ENCODE measurements around the gene UBL3.
A peak's percentile ranks its signal among the peaks of the same experiment; 100 is the strongest.

Gene UBL3

GRCh38 chr13:29857085-29857484 is 6.7 kb upstream of the UBL3 start:
- no peak for DNase-seq

GRCh38 chr13:29856426-29856825 is 6.0 kb upstream of the UBL3 start:
- no peak for DNase-seq

- DNase-seq, result no peak
Measured at GRCh38 chr13:29855784-29856183, 5.4 kb upstream of the UBL3 start.

- DNase-seq, result no peak
Measured at GRCh38 chr13:29855009-29855408, 4.6 kb upstream of the UBL3 start.

- no peak for DNase-seq
Measured at GRCh38 chr13:29853131-29853530, 2.7 kb upstream of the UBL3 start.

- no peak for DNase-seq
Measured at GRCh38 chr13:29852472-29853054, 2.1 kb upstream of the UBL3 start.

DNA sequence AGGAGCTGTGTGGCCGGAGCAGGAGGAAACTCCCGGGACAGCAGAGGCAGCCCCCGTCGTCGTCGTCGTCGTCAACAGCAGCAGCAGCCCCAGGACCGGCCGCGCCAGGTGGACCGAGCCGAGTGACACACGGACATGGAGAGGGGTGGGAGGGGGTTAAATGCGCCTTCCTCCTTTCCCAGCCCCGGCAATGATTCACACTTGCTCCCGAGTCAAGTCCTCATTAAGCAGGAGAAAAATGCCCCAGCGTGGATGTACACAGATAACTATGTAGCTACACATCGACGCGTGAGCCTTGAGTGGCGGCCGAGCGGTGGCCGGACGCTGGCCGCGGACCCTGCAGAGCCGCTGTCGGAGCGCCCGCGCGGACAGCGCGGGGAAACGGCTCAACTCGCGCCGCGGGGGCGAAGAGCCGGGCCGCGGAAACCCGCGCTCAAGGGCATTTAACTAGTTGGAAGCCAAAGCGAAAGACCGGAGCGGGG is 645 bp downstream of the UBL3 start:
- peak in 46 of 58 donors; percentile 12 to 86 (median 58) for DNase-seq

DNA sequence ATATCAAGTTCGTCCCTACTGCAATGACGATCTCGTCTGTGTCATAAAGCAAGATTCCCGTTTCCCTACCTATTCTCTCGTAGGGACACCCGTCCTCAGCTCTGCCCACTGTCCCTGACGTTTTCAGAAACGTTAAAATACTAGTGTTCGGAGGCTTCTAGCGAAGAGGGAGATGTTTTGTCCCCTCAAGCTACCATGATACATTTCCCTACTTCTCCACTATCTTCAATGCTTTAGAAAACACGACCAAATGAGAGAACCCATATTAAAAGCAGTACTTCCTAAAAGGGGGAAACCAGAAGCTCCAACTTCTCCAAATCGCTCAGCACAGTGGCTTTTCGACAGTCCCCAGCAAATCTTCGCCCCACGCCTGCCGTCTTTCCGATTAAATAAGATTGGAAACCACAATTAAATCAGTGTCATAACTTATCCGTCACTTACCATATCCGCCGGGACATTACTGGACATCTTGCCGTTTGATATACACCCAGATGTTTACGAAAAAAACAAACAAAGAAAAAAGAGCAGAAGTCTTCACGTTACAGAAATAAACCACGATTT is 1.3 kb downstream of the UBL3 start:
- peak in 27 of 58 donors; percentile 3 to 56 (median 30) for DNase-seq

GRCh38 chr13:29847501-29847983 is 2.9 kb downstream of the UBL3 start:
- DNase-seq, result peak in 38 of 58 donors; percentile 2 to 57 (median 16)

GRCh38 chr13:29846475-29847256 is 3.8 kb downstream of the UBL3 start:
- no peak for DNase-seq

DNA sequence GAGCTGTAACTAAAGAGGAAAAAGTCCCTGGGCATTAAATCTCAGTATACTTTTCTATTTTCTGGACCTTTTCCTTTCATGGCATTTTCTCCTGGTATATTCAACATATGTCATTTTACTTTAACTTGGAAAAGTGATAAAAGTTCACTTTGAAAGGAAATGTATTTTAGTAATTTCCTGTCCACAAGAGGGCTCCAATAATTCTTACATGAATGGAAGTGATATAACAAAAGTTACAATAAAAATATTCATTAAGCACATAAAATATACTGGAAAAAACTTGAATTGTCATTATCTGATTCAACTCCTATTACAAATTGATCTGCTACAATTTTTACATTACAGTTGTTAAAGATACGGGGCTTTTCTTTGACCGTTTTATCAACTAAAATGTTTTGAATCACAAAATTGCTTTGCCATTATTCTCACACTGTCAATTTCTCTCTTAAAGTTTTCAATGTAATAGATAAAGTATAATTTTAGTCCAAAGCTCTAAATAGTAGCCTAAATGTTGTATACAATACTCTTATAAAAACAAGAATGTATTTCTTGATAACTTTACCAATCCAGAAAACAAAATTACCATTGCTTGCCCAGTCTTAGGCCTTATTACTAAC is 4.9 kb downstream of the UBL3 start:
- DNase-seq, result peak in 1 of 58 donors; percentile 20

GRCh38 chr13:29844441-29844840 is 6.0 kb downstream of the UBL3 start:
- DNase-seq, result no peak

- no peak for DNase-seq
Measured at GRCh38 chr13:29840585-29840984, 9.8 kb downstream of the UBL3 start.

DNA sequence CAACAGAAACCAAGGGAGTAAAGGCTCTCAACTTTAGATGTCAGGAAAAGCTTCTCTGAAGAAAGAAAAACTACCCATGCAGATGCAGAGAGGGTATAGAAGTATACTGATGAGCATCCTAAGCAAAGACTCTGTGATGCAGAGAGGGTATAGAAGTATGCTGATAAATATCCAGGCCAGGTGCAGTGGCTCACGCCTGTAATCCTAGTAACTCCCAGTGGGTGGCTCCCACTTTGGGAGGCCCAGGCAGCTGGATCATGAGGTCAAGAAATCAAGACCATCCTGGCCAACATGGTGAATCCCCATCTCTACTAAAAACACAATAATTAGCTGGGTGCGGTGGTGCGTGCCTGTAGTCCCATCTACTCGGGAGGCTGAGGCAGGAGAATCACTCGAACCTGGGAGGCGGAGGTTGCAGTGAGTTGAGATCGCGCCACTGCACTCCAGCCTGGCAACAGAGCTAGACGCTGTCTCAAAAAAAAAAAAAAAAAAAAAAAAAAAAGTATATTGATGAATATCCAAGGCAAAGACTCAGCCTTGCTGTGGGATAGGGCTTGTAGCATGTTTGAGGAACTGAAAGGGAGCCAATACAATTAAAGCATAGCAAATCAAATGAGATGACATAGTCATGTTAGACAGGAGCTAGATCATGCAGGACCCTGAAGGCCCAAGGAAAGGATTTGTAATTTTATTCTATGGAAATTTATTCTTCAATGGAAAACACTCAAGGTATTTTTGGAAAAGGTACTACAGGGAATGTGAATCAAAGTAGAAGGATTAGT is 14.9 kb downstream of the UBL3 start:
- no peak for DNase-seq

DNA sequence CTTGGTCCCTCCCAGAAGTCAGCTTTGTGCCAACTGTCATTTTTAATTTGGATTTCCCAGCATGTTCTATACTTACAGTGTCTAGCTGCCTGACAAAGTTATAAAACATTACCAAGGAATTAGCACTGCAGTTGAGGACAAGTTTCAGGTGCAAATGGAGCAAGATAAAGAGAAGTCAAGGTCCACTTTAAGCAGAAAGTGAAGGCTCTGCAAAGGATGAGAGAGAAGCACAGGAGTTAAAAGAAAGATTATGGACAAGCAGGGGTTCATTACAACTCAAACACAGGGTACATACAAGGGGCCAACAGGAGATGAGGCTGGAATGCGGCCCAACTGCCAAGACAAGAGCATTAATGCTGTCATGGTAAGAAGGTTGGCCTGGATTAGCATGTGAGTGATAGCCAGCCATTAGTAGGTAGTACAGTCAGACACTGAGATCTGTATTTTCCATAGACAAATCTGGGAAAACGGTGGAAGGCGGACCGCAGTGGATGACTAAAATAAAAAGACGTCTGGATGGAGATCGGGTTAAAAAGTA is 17.6 kb downstream of the UBL3 start:
- DNase-seq, result no peak

DNA sequence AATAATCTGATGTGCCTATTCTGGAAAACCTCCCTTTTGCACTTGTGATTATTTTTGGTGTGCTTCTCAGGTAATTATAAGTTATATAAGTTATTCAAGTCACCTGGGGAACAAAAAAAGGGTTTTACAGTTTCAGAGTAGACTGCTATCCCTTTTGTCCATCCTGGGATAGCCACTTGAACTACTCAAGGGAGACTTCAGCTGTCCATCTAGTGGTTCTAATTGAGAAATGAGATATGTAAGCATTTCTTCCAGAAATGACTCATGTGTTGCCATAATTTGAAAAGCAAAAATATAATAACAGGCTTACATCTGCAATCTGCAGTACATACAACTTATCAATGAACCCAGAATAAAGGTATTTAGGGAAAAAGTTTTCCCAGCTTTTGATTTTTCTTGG is 20.4 kb downstream of the UBL3 start:
- no peak for DNase-seq

DNA sequence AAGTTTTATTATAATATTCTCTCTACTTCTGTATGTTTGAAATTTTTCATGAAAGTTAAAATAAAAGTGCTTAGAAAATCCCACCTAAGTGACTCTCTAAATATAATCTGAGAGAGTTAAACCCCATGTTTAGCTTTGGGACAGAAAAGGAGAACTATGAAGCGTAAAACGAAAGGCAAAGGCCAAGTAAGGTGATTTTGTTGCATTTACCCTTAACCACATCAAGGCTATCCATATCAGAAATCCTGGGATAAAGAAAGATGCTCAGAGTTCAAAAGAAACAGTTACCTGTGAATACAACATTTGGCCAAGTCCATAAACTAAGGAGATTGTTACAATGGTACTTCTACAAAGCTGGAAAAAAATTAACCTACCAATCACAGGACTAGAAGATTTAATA is 31.3 kb downstream of the UBL3 start:
- DNase-seq, result no peak

DNA sequence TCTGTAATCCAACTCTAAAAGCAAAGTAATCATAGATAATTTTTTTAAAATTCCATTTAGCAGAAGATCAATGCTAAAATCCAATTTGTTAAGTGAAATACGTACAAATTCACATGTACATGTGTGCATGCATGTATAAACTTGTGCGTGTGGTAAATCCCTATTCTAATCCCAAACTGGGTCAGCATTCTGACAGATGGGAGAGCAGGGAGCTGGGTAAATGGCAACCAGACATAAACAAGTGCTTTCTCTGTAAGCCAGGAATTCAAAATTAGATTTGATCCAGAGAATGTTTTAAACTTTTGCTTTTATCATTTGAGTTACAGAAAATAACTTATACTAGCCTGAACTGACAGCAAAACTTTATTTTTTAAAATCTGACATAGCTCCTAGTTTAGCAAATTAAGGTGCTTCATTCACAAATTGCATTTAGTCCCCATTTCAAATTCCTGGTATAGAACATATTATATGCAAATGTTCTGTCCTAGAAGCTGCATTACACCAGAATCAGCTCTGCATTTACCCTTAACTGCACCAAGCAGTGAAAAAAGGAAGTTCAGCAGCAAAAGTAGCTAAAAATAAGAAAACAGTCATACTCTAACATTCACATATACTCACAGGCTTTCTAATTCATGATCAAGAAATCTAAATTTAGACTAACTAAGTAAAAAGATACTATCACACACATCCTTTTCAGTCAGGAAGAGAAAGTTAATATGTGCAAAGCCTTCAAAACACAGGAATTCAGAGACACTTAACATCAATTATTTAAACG is 32.6 kb downstream of the UBL3 start:
- no peak for DNase-seq

DNA sequence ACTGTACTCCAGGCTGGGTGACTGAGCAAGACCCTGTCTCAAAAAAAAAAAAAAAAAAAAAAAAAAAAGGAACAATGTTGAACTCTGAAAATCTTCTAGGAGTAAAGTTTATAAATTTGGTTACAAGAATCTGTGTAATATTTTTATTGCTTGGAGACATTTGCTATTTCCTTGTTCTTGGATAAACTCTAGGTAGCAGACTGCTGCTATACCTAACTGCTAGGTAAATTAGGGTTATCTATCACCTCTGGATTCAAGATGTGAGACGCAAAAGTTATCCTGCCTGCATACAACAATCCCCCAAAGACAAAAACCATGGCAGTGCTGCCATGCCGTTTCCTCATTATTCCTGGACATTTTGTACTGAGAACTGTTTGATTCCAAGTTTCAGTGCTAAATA is 33.7 kb downstream of the UBL3 start:
- no peak for DNase-seq

- no peak for DNase-seq
Measured at GRCh38 chr13:29815336-29815735, 35.1 kb downstream of the UBL3 start.

Data from anterior cingulate cortex (tissue), 58 donors.